ENCODE results near the gene CEP250.

Gene CEP250

GRCh38 chr20:35523298-35523888 lies 68.0 kb downstream of the CEP250 start:
- peak; percentile 40 for TF ChIP-seq CTCF (IDR thresholded peaks at IDR 0.05)

GRCh38 chr20:35525639-35526038 lies 70.2 kb downstream of the CEP250 start:
- TF ChIP-seq CTCF (IDR thresholded peaks at IDR 0.05) = no peak

GRCh38 chr20:35527122-35527769 lies 71.8 kb downstream of the CEP250 start:
- no peak for TF ChIP-seq CTCF (IDR thresholded peaks at IDR 0.05)

- no peak for TF ChIP-seq CTCF (IDR thresholded peaks at IDR 0.05)
Measured at GRCh38 chr20:35529552-35529951, 74.2 kb downstream of the CEP250 start, which contains the start of gene C20orf173. C20orf173 (minus strand) TSS chr20:35529652; CDS start chr20:35529373, 279 bp downstream.

GRCh38 chr20:35539756-35540212 lies 84.4 kb downstream of the CEP250 start:
- TF ChIP-seq CTCF (IDR thresholded peaks at IDR 0.05) = no peak

GRCh38 chr20:35541118-35541782 lies 85.9 kb downstream of the CEP250 start:
- TF ChIP-seq CTCF (IDR thresholded peaks at IDR 0.05) = no peak

GRCh38 chr20:35541783-35542662 lies 86.6 kb downstream of the CEP250 start, which contains the start of gene ERGIC3:
ERGIC3 (plus strand) TSS chr20:35542078; CDS start chr20:35542098, 20 bp downstream.
- no peak for TF ChIP-seq CTCF (IDR thresholded peaks at IDR 0.05)
